HG02610 (cell line): ENCODE measurements around the gene SNX27.
"Not testable (repeated sequence)": the region's sequence is repeated elsewhere in the genome, so short reads cannot be mapped to it uniquely, and the experiment has no call there.

Source experiments
- ATAC-seq: cut with Tn5 transposase; IDR thresholded peaks from one replicate; pipeline ENCODE4 v1.9.1; 2021; ENCODE audit warnings: mild to moderate bottlenecking, moderate library complexity; ENCODE audit not compliant: unreplicated experiment

The SNX27 gene

GRCh38 chr1:151718666-151719065, 106.8 kb downstream of the SNX27 start:
- no peak for ATAC-seq

DNA sequence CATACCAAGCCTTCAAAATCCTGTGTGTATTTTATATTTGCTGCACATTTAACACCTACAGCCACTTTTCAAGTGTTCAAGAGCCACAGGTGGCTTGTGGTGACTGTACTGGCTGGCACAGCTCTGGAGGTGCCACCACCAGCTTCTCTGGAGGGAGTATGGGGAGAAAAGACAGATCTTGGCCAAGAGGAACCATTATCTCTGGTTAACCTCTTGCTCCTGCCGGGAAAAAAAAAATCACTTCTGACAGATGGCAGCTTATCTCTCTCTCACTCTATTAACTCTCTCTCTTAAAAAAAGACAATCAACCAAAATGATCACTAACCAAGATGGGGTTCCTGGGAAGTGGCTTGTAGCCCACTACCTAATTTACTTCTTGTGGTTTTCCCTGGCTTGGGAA, 108.3 kb downstream of the SNX27 start:
- no peak for ATAC-seq

- ATAC-seq: no peak
These were observed 108.7 kb downstream of the SNX27 start for GRCh38 chr1:151720554-151720953.

DNA sequence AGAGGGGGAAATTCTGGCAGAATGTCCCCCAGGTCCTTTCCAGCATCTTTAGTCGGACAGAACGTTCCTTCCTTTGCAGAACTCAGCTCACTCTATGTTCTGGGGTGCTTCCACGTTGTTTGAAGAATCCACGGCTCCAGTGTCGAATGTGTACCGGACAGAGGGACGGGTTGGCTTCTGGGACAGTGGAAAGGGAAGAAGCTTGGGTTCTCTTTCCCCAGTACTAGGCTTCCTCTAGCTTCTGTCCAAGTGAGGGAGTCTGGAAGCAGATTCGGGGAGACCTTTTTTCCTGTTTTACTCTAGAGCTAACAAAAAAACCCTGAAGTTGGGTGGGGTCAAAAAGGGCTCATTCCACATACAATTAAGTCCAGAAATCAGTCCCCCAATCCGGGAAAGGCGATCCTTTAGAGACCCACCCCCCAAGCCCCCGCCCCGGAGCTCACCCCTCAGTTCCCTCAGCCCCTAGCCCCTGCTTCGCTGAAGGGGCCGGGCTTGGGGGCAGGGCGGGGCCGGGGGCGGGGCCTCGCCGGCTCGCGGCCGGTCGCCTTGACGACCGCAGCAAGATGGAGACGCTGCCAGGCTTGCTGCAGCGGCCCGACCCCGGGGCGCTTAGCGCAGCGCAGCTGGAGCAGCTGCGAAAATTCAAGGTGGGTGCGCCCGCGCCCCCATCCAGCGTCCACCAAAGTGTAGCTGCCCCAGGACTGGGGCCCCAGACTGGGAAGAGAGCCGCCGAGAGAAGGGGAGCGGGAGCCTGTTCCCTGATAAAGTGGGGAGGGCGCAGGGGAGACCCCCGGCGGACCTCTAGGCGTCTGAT, 109.3 kb downstream of the SNX27 start, which contains the start of gene RIIAD1:
TSS of gene RIIAD1 (plus strand) at position 549 of the 814 bp plus-strand sequence. CDS start at position 564, 15 bp downstream.
- peak; percentile 57 for ATAC-seq

DNA sequence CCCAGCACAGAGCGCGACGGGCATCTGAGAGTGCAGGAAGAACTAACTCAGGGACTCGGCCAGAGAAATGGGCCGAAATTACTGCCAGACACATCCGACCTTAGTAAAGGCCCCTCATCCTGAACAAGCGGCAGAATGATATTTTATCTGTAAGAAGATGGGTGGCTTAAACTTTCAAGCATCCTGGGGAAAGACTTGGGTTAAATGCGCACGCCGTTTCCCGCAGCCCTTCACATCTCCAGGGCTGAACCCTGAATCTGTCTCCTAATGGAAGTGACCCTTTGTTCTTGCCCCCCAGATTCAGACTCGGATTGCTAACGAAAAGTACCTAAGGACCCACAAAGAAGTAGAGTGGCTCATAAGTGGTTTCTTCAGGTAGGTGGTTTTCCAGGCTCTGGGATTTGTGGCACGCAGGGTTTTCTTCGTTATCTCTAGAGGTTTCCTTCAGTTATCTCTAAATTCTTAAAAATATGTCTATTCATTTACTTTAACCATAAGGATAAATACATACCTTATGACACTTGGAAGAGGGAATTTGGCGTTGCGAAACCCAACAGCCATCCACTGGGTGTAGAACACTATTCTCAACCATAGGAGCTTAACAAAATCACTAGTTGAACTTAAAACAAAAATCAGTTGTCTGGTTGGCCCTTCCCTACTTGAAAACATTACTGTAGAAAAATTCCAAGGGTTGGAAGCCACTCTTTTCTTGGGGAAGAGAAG, 110.1 kb downstream of the SNX27 start:
- ATAC-seq: no peak

DNA sequence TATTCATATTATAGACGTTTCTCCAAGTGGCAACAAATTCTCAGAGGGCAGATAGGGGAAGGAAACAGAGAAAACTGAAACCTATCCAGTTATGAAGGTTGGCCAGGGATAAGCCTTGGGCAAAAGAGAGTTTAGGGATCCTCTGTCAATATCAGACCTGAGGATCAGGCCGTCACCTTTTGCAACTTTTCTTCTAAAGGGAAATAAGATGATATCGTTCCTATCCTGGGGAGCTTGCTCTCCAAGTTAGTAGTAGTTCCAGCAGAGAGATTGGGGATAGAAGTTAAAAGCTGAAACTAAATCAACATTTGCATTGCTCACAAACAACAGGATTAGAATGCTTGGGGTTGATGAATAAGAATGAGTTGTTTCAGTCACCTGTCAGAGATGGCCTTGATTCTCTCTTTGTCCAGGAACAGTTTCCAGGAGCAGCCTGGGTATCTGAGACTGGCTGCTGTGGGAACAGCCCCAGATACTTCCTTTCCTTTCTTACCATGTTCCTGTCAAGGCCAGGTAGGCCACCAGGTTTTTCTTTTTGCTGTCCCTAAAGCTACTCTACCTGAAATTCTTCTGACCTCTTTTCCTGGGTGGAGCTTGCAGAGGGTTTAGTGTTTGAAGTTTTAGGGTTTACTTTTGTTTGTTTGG, 112.0 kb downstream of the SNX27 start:
- no peak for ATAC-seq

DNA sequence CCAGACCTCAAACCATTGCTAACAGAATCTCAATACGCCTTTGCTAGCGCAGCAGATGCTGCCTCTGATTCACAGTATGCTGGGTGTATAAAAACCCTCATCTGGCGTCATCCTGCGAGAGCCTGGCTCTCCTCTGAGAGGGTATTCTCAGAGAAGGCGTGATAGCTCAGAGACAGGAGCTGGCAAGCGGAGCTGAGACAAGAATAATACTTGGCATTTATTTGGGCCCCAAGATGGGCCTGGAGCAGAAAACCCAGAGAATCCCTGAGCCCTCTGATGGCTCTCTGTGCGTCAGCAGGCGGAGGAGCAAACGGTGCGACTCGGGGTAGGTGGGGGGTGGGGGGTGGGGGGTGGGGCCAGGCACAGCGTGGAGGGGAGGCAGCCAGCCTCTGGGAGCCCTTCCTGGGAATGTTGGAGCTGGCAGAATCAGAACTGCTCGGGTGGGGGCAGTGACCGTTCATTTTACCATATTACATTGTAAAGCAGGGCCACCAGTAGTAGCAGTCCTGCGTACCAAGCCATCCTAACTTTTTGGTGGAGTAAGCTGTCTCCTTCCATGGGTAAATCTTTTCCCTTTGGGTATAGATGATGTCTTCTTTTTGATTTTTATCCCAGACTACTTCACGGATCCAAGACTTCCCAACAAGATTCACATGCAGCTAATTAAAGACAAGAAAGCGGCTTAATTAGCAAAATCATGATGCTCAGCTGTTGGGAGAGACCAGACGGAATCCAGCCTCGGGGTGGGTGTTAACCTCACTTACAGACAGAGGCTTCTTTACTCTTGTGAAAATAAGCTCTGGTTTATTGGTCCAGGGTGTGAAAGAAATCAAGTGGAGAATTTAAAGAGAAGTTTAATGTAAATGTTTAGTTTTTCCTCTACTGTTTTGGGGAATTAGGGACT, 116.6 kb downstream of the SNX27 start:
- ATAC-seq: no peak

DNA sequence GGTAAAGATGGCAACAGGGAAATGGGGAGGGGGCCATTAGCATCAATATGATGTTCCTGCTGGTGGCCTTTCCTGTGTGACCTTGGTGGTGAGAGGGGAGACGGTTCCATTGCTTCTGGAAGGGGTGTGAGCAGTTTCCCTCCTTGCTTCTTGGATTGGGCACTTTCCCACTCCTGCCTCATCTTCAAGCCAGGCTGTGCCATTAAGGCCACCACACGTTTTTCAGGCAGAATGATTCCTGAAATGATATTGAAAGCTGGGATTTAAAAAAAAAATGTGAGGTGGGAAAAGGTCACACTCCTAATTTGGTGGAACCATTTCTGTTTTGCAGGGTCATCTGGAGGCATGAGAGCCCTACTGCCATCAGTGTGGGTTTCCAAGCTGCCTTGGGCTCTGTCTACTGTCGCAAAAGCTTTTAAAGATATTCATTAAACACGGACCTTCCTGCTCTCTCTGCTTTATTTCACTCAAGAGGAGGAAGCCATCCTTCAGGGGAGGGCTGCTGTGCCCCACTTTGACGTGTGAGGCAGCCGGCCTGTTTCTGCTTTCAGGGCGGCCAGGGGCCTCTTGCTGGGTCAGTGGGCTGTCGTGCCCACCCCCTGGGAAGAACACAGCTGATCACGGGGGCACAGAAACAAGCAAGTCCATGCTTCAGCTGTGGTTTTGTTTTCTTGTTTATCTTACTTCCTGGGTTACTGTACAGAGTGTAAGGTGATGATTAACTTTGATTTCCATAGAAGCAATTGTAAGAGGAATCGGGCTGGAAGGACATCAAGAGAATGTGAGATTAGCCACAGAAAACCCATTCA, 117.5 kb downstream of the SNX27 start:
- no peak for ATAC-seq

DNA sequence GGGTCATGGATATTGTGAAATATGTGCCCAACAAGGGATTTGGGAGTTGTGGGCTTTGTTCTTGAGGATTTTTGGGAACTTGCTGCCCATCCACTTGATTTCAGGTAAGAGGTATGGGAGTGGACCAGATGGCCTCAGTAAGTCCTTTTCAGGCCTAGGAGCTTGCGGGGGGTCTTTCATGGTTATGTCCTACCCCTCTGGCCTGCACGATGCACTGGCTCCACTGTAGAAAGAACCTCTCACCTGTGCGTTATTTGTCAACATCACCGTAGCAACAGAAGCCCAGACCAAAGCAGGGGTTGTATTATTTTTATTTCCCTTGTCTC, 118.1 kb downstream of the SNX27 start:
- no peak for ATAC-seq

- no peak for ATAC-seq
These were observed 121.3 kb downstream of the SNX27 start for GRCh38 chr1:151733126-151733525.

DNA sequence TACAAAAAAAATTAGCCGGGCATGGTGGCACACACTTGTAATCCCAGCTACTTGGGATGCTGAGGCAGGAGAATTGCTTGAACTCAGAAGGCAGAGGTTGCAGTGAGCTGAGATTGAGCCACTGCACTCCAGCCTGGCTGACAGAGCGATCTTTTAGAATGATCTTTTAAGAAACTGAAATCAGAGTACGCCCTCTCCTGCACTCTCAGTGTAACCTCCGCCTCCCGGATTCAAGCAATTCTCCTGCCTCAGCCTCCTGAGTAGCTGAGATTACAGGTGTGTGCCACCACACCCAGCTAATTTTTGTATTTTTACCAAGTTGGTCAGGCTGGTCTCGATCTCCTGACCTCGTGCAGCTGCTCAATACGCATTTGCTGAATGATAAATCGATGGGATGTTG, 122.1 kb downstream of the SNX27 start:
- ATAC-seq: not testable (repeated sequence)

DNA sequence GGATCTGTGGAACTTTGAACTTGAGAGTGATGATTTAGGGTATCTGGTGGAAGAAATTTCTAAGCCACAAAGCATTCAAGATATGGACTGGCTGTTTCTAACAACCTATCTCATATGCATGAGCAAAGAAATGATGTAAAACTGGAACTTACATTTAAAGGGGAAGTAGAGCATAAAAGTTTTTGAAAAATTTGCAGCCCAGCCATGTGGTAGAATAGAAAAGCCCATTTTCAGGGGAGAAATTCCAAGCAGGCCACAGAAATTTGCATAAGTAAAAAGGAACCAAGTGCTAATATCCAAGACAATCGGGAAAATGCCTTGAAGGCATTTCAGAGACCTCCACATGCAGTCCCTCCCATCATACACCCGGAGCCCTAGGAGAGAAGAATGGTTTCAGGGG, 125.2 kb downstream of the SNX27 start:
- ATAC-seq: no peak

GRCh38 chr1:151737479-151737878, 125.6 kb downstream of the SNX27 start:
- ATAC-seq: no peak

DNA sequence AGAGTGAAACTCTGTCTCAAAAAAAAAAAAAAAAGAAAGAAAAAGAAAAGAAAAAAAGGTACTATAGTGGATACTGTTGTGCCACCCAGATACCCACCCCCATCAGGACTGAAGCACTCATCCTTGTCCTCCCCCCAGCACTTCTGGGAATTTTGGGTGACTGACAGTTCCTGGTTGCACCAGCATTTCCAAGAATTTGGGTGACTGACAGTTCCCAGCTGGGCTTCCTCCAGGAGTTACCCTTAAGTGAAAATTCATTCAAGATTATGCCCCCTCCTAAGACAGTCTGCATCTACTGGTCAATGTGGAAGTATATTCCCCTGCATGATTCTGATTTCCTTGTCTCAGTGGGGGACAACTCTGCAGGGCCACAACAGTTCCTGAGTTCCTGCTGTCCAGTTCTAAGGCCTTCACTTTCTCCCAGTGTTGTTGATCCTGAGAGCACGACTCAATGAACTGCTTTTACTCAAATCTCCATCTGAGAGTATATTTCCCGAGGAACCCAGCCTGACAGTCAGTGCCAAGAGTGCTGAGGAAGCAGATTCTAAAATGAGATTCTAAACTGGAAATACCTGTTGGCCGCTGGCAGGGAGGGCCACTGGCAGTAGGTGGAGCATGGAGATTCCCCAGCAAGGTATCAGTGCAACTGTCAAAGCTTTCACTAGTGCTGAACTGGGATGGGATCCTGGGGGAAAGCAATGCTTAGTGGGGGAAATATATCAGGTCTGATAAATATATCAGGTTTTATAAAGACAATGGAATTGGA, 127.9 kb downstream of the SNX27 start:
- no peak for ATAC-seq

GRCh38 chr1:151741516-151741915, 129.7 kb downstream of the SNX27 start:
- ATAC-seq: no peak
